Hematopoietic multipotent progenitor cell (in vitro differentiated cells): ENCODE data around the gene COX6A2. TPM values are rescaled to one million over a fixed set of nuclear protein-coding genes. Genes with fewer than 3 reads are reported as not detected.

Experiments used
- DNase-seq, 3 donors: peaks; one replicate each; pipeline ENCODE4 v3.0.0-alpha.2; 2011 to 2015; ENCODE audit warnings: low read depth in 2 of 3, low spot score in 2 of 3
- total RNA-seq: library from RNA; depleted of rRNA; stranded (reverse); fragments of >200 nt; gene quantifications from one replicate; pipeline ENCODE4 v1.2.3, GENCODE V29; 2012

The COX6A2 gene
- total RNA-seq, 1 donor = not detected

DNA sequence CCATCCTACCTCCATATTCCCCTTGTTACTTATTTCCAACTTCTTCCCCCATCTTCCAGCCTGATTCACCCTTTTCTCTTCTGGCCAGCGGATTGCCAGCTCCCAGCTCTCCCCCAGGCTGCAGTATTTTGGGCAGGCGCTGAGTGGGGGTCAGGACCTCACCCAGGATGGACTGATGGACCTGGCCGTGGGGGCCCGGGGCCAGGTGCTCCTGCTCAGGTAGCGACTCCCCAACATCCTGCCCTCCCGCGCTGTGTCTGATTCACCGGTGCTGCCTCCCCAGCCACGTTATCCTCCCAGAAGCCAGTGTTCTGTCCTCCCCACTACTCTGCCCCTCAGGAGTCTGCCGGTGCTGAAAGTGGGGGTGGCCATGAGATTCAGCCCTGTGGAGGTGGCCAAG is 15.4 kb downstream of the COX6A2 start:
- no peak for DNase-seq

DNA sequence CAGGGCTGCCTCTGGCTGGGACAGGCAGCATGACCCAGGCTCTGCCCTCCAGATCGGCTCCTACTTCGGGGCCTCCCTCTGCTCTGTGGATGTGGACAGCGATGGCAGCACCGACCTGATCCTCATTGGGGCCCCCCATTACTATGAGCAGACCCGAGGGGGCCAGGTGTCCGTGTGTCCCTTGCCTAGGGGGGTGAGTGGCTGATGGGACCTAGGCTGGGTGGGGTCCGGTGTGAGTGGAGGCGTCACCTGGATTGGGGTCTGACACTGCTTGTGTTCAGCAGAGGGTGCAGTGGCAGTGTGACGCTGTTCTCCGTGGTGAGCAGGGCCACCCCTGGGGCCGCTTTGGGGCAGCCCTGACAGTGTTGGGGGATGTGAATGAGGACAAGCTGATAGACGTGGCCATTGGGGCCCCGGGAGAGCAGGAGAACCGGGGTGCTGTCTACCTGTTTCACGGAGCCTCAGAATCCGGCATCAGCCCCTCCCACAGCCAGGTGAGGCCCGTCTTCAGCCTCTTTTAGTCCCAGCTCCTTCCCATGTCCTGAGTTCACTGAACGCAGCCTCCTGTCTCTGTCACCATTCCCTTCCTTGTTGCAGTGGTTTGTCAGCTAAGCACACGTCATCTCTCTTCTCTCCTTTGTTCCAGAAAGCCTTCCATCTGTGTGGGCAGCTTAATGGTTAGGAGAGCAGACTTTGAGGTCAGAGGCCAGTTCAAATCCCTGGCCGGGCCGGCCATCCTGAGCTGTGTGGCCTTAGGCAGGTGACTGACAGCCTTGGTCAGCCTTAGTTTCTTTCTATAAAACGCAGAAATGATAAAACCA is 16.9 kb downstream of the COX6A2 start:
- DNase-seq = no peak

DNA sequence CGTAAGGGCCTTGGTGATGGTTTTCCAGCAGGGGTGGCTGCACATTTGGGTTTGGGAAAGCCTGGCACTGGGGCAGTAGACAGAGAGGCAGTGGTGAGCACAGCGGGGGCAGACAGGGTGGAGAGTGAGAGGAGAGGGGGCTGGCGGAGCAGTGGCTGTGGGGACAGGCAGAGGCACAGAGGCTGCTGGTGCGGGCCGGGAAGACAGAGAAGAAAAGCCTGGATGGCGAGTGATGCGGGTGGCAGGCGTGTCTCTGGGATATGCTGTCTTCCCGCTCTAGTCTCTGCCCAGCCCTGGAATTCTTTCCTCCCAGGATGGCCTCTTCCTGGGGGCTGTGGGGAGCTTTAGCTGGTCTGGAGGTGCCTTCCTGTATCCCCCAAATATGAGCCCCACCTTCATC is 18.1 kb downstream of the COX6A2 start:
- no peak for DNase-seq

DNA sequence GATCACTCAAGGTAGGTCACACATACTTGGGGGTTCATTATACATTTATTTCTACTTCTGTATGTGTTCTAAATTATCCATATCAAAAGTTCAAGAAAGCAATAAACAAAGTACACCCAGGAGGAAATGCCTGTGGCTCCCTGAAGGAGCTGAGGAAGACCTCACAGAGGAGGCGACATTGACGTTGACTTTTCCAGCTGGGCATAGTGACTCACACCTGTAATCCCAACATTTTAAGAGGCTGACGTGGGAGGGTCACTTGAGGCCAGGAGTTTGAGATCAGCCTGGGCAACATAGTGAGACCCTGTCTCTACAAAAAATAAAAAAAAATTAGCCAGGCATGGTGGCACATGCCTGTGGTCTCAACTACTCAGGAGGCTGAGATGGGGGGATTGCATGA is 18.7 kb downstream of the COX6A2 start:
- no peak for DNase-seq

GRCh38 chr16:31407406-31407805 is 20.8 kb downstream of the COX6A2 start:
- no peak for DNase-seq

DNA sequence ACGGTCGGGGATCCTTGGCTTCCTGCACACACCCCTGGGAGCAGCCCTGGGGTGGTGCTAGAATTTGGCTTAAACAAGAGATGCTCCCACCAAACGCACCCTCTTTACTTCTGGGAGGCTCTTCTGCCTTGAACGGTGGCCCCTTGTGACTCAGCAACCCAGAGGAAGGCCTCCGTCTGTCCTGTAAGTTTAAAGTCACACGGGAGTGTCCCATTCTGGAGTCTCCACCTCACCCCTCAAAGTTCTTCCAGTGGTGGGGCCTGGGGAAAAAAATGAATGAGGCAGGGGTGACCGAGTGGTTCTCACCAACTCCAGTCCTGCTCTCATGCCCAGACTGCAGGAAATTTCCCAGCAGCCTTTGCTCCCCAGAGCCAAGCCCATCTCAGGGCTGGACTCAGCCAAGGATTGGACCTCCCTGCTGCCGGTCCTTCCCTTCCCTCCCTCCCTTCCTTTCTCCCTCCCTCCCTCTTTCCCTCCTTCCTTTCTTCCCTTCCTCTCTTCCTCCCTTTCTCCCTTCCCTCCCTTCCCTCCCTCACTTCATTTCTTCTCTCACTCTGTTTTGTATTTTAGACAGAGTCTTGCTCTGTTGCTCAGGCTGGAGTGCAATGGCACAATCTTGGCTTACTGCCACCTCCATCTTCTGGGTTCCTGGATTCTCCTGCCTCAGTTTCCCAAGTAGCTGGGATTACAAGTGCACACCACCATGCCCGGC is 23.7 kb downstream of the COX6A2 start:
- no peak for DNase-seq

GRCh38 chr16:31403590-31404352 is 24.4 kb downstream of the COX6A2 start:
- no peak for DNase-seq

DNA sequence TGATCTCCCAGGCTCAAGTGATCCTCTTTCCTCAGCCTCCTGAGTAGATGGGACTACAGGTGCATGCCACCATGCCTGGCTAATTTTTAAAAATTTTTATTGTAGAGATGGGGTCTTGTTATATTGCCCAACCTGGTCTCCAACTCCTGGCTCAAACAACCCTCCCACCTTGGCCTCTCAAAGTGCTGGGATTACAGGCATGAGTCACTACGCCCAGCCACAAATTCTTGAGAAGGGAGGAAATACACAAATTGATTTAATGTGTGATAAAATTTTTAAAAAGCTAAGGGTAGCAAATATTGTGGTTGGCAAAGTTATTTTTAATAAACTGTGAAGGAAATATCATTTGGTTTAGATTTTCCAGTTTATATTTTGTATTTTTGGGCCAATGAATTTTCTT is 25.5 kb downstream of the COX6A2 start:
- DNase-seq = peak in 2 of 3 donors; percentile 37 to 44

- DNase-seq = no peak
Measured at GRCh38 chr16:31401436-31401835, 26.7 kb downstream of the COX6A2 start.

GRCh38 chr16:31400191-31400590 is 28.0 kb downstream of the COX6A2 start:
- DNase-seq = peak in 2 of 3 donors; percentile 49 to 74

DNA sequence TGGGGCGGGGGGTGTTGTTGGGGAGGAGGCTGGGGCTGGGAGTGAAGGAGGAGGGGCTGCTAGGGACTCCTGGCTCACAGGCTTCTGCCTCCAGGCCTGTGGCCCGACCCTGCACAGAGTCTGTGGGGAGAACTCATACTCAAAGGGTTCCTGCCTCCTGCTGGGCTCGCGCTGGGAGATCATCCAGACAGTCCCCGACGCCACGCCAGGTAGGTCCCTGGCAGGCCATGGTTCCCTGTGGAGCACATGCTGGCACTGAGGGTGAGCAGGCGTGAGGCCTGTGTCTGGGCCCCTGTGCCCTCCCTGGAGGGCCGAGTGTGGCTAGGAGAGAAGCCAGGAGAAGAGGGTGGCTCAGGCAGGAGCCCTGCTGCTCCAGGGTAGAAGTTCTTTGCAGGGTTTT is 30.5 kb downstream of the COX6A2 start:
- no peak for DNase-seq

DNA sequence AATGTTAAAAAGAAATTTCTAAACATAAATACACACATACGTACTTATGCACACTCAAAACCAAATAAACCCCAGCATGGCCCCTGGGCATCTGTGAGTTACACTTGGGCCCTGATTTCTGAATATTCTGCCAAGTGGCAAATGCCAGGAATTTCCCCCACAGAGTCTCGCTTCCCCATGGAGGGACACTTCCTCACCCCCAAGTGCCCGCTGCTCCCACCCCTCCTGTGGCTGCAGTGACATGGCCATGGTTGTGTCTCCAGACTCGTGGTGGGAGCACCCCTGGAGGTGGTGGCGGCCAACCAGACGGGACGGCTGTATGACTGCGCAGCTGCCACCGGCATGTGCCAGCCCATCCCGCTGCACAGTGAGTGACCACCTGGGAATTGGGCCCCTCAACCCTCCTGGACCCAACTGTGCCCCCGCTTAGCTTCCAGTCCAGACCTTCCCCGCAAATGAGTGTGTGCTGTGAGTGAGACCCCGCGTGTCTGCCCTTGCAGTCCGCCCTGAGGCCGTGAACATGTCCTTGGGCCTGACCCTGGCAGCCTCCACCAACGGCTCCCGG is 31.0 kb downstream of the COX6A2 start:
- no peak for DNase-seq

- peak in 1 of 3 donors; percentile 22 for DNase-seq
Measured at GRCh38 chr16:31395647-31396046, 32.5 kb downstream of the COX6A2 start.

GRCh38 chr16:31393056-31393455 is 35.1 kb downstream of the COX6A2 start, which contains the start of gene ITGAD:
Gene ITGAD (plus strand): TSS chr16:31393335. CDS start chr16:31393361, 26 bp downstream.
- no peak for DNase-seq

DNA sequence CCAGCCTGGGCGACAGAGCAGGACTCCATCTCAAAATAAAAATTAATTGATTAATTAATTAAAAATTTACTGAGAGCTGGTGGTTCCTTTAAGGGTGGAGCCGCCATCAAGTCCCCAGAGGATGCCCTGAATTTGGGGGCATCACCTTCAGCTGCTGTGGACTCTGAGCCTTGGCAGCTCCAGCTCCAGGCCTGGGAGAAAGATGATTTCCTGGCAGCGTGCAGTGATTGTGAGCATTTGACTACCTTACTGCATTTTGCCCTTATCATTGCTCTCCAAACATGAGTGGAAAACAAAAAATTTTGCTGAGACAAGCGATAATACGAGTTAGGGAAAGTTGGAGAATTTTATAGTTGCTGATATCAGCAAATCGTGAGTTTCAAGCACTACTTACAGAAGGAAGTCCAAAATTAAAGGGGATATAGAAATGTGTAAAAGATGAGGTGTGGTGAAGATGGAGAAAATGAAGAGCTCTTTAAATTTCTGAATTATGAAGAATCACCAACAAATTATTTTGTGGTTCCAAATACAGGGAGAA is 37.6 kb downstream of the COX6A2 start:
- DNase-seq = no peak

DNA sequence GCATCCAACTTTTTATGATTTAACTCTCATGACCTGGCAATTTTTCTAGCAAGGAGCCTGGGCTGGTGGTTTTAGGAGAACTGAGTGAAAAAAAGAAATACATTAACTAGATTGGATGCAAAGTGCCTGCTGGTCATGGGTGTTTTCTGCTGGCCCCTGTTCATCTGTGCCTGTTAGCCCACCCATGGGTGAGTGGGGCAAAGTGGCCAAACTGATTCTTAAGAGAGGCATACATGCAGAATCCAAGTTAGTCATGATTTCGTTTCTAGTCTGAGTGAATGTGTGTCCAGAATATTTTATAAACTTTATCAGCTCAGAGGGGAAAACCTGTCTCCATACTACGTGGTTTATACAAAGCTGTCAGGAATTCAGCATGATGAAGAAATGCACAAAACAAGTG is 39.6 kb downstream of the COX6A2 start:
- DNase-seq = no peak

DNA sequence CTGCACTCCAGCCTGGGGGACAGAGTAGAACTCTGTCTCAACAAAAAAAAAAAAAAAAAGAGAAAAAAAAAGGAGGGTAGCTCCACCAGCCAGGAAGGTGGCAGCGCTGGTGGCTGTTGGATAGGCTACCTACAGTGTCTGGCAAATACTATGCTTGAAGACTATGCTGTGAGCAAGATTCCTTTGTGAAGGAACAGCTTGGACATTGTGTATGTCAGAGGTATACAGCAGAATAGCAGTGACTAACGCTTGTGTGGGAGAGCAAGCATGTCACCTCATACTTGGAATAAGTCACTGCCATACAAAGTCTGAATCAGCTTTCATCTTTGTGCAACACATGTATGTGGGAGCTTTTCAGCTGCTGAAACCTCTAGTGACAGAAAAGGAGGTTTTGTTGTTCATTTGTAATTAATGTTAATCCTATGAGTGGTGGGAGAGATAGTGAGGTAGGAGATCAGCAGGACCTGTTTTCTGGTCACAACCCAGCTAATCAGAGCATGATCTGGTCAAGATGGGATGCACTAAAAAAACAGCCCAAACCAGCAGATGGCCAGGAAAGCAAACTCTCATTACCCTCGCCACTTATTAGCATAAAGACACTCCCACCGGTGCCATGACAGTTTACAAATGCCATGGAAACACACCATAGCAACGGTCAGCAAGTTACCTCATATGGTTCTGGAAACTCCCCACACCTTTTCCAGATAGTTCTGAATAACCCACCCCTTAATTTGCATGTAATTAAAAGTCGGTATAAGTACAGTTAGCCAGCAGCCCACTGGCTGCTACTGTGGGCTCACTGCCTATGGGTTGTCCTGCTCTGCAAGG is 41.8 kb downstream of the COX6A2 start:
- DNase-seq = peak in 2 of 3 donors; percentile 56 to 62

DNA sequence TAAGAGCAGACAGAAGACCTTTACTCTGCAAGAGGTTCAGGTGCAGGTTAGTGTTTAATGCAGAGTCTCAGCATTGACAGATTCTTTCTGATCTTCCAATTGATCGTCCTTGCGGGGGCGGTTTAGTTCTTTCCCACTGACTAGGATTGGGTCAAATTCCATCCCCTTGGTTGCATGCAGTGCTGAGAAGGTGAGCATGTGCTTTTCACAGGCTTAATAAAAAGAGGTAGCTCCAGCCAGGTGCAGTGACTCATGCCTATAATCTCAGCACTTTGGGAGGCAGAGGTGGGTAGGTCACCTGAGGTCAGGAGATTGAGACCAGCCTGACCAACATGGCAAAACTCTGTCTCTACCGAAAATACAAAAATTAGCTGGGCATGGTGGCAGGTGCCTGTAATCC is 42.5 kb downstream of the COX6A2 start:
- DNase-seq = no peak

DNA sequence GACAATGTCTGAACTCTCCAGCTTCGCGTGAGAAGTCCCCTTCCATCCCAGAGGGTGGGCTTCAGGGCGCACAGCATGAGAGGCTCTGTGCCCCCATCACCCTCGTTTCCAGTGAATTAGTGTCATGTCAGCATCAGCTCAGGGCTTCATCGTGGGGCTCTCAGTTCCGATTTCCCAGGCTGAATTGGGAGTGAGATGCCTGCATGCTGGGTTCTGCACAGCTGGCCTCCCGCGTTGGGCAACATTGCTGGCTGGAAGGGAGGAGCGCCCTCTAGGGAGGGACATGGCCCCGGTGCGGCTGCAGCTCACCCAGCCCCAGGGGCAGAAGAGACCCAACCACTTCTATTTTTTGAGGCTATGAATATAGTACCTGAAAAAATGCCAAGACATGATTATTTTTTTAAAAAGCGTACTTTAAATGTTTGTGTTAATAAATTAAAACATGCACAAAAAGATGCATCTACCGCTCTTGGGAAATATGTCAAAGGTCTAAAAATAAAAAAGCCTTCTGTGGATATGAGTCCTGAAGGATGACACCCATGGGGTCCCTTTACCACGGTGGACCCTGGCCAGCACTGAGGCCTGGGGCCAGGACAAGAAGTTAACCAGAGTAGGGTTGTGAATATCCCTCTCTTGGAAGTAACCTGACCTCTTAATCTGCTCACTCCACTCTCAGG is 45.5 kb downstream of the COX6A2 start:
- DNase-seq = peak; percentile 9 to 77 (median 67)
